ENCODE results near the gene USF1.
"Not testable (repeated sequence)": the region's sequence is repeated elsewhere in the genome, so short reads cannot be mapped to it uniquely, and the experiment has no call there.

Gene USF1

DNA sequence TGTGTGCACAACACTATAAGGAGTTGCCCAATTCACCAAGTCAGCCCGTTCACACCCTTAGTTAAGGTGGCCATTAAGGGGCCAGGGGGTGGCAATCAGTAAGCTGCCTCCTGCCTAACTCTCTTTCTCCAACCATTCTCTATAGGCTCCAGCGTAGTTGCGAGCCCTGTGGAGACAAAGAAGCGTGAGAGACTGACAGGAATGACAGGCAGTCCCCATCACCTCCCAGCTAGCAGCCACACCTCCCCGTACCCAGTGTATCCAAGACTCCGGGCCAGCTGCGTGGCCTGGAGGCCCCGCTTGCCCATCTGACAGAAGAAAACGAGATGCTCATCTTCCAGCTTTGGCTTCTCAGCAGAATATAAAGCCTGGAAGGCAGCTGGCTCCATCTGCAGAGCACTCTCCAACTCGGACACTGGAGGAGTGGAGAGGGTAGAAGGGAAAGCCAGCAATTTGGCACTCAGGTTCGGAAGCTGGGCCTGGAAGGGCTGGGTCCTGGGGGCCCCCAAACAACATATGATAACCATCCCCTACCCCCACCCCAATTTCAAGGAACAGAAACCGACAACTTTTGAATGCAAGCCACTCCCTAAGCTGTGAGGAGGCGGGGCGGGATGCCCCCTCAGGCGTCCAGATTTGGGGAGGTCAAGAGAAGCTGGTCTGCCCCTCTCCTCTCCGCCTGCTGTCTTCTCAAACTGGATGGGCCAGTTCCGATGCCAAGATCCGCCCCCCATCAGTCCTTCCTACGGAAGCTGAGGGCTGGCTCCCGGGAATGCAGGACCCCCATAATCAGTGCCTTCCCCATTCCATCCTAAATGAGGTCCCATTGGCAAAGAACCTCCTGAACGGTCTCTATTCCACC lies 7.9 kb downstream of the USF1 start:
- no peak overlapping the region for H3K4me3 ChIP-seq (ENCODE audit: low read depth, low read length)
- TF ChIP-seq, protein P1, sequence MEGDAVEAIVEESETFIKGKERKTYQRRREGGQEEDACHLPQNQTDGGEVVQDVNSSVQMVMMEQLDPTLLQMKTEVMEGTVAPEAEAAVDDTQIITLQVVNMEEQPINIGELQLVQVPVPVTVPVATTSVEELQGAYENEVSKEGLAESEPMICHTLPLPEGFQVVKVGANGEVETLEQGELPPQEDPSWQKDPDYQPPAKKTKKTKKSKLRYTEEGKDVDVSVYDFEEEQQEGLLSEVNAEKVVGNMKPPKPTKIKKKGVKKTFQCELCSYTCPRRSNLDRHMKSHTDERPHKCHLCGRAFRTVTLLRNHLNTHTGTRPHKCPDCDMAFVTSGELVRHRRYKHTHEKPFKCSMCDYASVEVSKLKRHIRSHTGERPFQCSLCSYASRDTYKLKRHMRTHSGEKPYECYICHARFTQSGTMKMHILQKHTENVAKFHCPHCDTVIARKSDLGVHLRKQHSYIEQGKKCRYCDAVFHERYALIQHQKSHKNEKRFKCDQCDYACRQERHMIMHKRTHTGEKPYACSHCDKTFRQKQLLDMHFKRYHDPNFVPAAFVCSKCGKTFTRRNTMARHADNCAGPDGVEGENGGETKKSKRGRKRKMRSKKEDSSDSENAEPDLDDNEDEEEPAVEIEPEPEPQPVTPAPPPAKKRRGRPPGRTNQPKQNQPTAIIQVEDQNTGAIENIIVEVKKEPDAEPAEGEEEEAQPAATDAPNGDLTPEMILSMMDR (IDR thresholded peaks at IDR 0.05; ENCODE audit: low read depth, low read length) = no peak

GRCh38 chr1:161033751-161034150 lies 12.0 kb downstream of the USF1 start:
- TF ChIP-seq, protein P1 (IDR thresholded peaks at IDR 0.05; ENCODE audit: low read depth, low read length) = no peak
- H3K4me3 ChIP-seq (ENCODE audit: low read depth, low read length) = no peak overlapping the region

DNA sequence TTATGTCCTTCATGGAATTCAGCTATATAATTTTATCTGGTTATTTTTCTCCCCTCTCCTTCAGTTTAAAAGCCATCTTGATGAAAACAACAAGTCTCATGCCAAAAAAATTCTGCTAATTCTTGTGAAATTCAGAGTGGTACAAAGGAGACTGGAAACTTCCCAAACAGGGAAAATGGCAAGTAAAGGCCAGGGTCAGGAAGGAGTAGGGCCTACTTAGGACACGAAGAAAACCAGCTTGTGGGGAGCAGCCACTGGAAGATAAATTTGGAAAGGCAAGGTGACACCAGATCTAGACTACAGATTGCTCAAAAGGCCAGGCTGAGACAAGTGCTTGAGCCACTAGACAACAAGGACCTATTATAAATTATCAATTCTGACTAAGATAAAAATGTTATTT lies 13.4 kb downstream of the USF1 start:
- H3K4me3 ChIP-seq (ENCODE audit: low read depth, low read length) = no peak overlapping the region
- TF ChIP-seq, protein P1 (IDR thresholded peaks at IDR 0.05; ENCODE audit: low read depth, low read length) = no peak

DNA sequence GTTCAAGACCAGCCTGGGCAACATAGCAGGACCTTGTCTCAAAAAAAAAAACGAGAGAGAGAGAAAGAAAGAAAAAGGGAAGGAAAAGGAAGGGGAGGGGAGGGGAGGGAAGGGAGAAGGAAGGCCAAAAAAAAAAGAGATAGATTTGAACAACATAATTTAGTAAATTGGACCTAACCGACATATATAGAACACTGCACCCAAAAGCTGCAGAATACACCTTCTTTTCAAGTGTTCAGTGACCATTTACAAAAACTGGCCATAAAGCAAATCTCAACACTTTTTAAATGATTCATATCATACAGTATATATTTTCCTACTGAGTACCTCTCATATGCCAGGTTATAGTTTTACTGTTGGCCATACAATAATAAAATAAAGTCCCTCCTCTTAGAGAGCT lies 13.9 kb downstream of the USF1 start:
- H3K4me3 ChIP-seq (ENCODE audit: low read depth, low read length) = no peak overlapping the region
- TF ChIP-seq, protein P1 (IDR thresholded peaks at IDR 0.05; ENCODE audit: low read depth, low read length) = no peak

- not testable (repeated sequence) for H3K4me3 ChIP-seq (ENCODE audit: low read depth, low read length)
Observed at GRCh38 chr1:161029466-161029865, 16.3 kb downstream of the USF1 start.

- not testable (repeated sequence) for H3K4me3 ChIP-seq (ENCODE audit: low read depth, low read length)
Observed at GRCh38 chr1:161026954-161027353, 18.8 kb downstream of the USF1 start.

GRCh38 chr1:161022432-161022831 lies 23.3 kb downstream of the USF1 start:
- not testable (repeated sequence) for H3K4me3 ChIP-seq (ENCODE audit: low read depth, low read length)

DNA sequence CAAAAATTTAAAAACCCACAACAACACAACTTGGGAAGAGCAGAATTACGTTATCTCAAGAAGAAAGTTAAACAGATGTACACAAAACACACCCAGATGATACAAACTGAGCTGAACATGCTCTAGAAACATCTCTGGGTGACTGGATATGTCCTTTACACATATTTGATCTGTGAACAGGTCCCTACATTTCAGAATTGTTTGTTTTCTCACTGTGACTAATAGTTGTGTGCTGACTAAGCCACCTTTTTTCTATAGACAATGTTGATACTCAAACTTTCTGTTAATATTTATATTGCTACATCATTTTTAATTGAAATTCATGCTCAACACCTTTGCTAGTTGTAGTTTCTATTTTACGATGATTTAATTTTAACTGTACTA lies 23.8 kb downstream of the USF1 start:
- TF ChIP-seq, protein P1 (IDR thresholded peaks at IDR 0.05; ENCODE audit: low read depth, low read length) = no peak
- H3K4me3 ChIP-seq (ENCODE audit: low read depth, low read length) = no peak overlapping the region

Measured in WI38 (cell line).